ENCODE measurements around the gene SPTLC3. TPM values are rescaled to one million over a fixed set of nuclear protein-coding genes. Genes with fewer than 3 reads are reported as not detected.

SPTLC3 gene
- total RNA-seq, 2 experiments from 2014 or later = not detected

- H3K4me3 ChIP-seq (ENCODE audit: low read depth, low read length, poor library complexity, severe bottlenecking) = no peak overlapping the region
- no peak for DNase-seq (ENCODE audit: low spot score)
- H3K4me2 ChIP-seq (ENCODE audit: low read length) = no peak overlapping the region
- H3K4me1 ChIP-seq (ENCODE audit: insufficient read depth, low read length, poor library complexity, severe bottlenecking) = no peaks in the 10 kb centered on the region
- H3K27ac ChIP-seq (ENCODE audit: low read depth, low read length, poor library complexity, severe bottlenecking) = no peak overlapping the region
- no peaks in the 10 kb centered on the region for H3K9me3 ChIP-seq (ENCODE audit: low read length)
- no peaks in the 10 kb centered on the region for H3K79me2 ChIP-seq (ENCODE audit: insufficient read depth, low read depth, low read length)
- intact Hi-C loops (cut with micrococcal nuclease; ENCODE audit: unreplicated experiment) = no loop called here
- no peak overlapping the region for H2AFZ ChIP-seq (ENCODE audit: low read length)
- no TSS peak for BruUV-seq (replicated peaks)
- H4K20me1 ChIP-seq (ENCODE audit: insufficient read depth, low read length) = no peaks in the 10 kb centered on the region
- CTCF ChIA-PET (ENCODE audit: unreplicated experiment) = no interaction called here
- no peak for TF ChIP-seq CTCF (conservative IDR thresholded peaks at IDR 0.05; ENCODE audit: low read length)
- TF ChIP-seq EZH2phosphoT487 (IDR thresholded peaks at IDR 0.05; ENCODE audit: borderline replicate concordance, low read depth, low read length) = no peak
- POLR2A ChIA-PET = interaction anchor here (0.6 kb wide), 1 partner anchor 685 kb away, joined by 3 read pairs; no protein-coding TSS in a partner anchor
- H3K36me3 ChIP-seq (ENCODE audit: insufficient read depth, low read length) = no peaks in the 10 kb centered on the region
- no peaks in the 10 kb centered on the region for H3K9me2 ChIP-seq (ENCODE audit: insufficient read depth, low read length)
Measured at GRCh38 chr20:13041574-13042457, 33.0 kb downstream of the SPTLC3 start.

GRCh38 chr20:13042458-13042794 lies 33.7 kb downstream of the SPTLC3 start:
- BruUV-seq (replicated peaks) = no TSS peak
- no peaks in the 10 kb centered on the region for H3K9me2 ChIP-seq (ENCODE audit: insufficient read depth, low read length)
- no peak for DNase-seq (ENCODE audit: low spot score)
- TF ChIP-seq EZH2phosphoT487 (IDR thresholded peaks at IDR 0.05; ENCODE audit: borderline replicate concordance, low read depth, low read length) = no peak
- no peak for TF ChIP-seq CTCF (conservative IDR thresholded peaks at IDR 0.05; ENCODE audit: low read length)
- H3K4me1 ChIP-seq (ENCODE audit: insufficient read depth, low read length, poor library complexity, severe bottlenecking) = no peaks in the 10 kb centered on the region
- H3K9me3 ChIP-seq (ENCODE audit: low read length) = no peaks in the 10 kb centered on the region
- POLR2A ChIA-PET = no interaction called here
- no peak overlapping the region for H2AFZ ChIP-seq (ENCODE audit: low read length)
- CTCF ChIA-PET (ENCODE audit: unreplicated experiment) = no interaction called here
- intact Hi-C loops (cut with micrococcal nuclease; ENCODE audit: unreplicated experiment) = no loop called here
- H3K36me3 ChIP-seq (ENCODE audit: insufficient read depth, low read length) = no peaks in the 10 kb centered on the region
- no peaks in the 10 kb centered on the region for H3K79me2 ChIP-seq (ENCODE audit: insufficient read depth, low read depth, low read length)
- no peaks in the 10 kb centered on the region for H4K20me1 ChIP-seq (ENCODE audit: insufficient read depth, low read length)
- no peak overlapping the region for H3K4me2 ChIP-seq (ENCODE audit: low read length)
- no peak overlapping the region for H3K27ac ChIP-seq (ENCODE audit: low read depth, low read length, poor library complexity, severe bottlenecking)
- no peak overlapping the region for H3K4me3 ChIP-seq (ENCODE audit: low read depth, low read length, poor library complexity, severe bottlenecking)

GRCh38 chr20:13046409-13046808 lies 37.6 kb downstream of the SPTLC3 start:
- no peak overlapping the region for H3K27ac ChIP-seq (ENCODE audit: low read depth, low read length, poor library complexity, severe bottlenecking)
- intact Hi-C loops (cut with micrococcal nuclease; ENCODE audit: unreplicated experiment) = no loop called here
- no peaks in the 10 kb centered on the region for H4K20me1 ChIP-seq (ENCODE audit: insufficient read depth, low read length)
- BruUV-seq (replicated peaks) = no TSS peak
- H3K79me2 ChIP-seq (ENCODE audit: insufficient read depth, low read depth, low read length) = no peaks in the 10 kb centered on the region
- TF ChIP-seq CTCF (conservative IDR thresholded peaks at IDR 0.05; ENCODE audit: low read length) (no peak), EZH2phosphoT487 (IDR thresholded peaks at IDR 0.05; ENCODE audit: borderline replicate concordance, low read depth, low read length) (no peak)
- ChIA-PET CTCF (ENCODE audit: unreplicated experiment) (no interaction called here), POLR2A (no interaction called here)
- no peaks in the 10 kb centered on the region for H3K9me2 ChIP-seq (ENCODE audit: insufficient read depth, low read length)
- H3K4me2 ChIP-seq (ENCODE audit: low read length) = no peak overlapping the region
- no peaks in the 10 kb centered on the region for H3K4me1 ChIP-seq (ENCODE audit: insufficient read depth, low read length, poor library complexity, severe bottlenecking)
- no peaks in the 10 kb centered on the region for H3K9me3 ChIP-seq (ENCODE audit: low read length)
- no peak overlapping the region for H2AFZ ChIP-seq (ENCODE audit: low read length)
- H3K4me3 ChIP-seq (ENCODE audit: low read depth, low read length, poor library complexity, severe bottlenecking) = no peak overlapping the region
- H3K36me3 ChIP-seq (ENCODE audit: insufficient read depth, low read length) = no peaks in the 10 kb centered on the region
- no peak for DNase-seq (ENCODE audit: low spot score)
